GM21367 (cell line): Measurements from ENCODE around the gene ASPG.

Experiments used
- ATAC-seq: cut with Tn5 transposase; IDR thresholded peaks from one replicate; pipeline ENCODE4 v1.9.1; 2021; ENCODE audit not compliant: unreplicated experiment

Gene ASPG

GRCh38 chr14:104158827-104159798 is 73.6 kb downstream of the ASPG start:
- ATAC-seq, result no peak

- ATAC-seq, result no peak
These were observed 74.5 kb downstream of the ASPG start for GRCh38 chr14:104159990-104160389.

DNA sequence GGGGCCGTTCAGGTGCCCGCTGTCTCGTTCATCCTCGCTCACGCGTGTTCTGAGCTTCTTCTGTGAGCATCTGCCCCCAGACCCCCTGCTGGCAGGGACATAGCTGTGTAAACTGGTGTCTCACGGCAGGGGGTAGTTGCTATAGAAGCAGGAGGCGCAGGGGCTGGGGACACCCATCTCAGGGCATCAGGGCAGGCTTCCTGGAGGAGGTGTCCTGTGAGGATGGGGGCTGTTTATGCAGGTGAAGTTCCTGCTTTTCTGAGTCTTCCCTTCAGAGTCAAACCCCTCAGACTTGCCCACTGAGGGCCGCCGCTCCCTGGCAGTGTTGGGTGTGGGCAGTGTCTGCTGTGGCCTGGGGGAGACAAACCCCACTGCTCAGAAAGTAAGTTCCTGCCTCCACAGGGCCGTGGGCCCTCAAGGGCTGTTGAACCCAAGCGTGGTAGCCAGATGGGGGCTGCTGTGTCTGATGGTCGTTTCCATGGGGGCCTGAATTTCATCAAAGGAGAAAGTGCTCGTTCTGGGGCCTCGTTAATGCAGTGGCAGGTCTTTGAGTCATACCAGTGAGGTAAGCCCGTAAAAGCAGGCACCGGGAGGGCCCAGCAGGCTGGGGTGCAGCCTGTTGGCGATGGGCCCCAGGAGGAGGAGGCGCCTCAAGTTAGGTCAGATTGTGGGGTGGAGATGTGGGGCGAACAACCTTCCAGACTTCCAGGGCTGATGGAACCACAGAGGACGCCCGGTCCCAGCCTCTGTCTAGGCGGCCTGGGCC is 76.3 kb downstream of the ASPG start:
- no peak for ATAC-seq

GRCh38 chr14:104162495-104162894 is 77.0 kb downstream of the ASPG start:
- no peak for ATAC-seq

DNA sequence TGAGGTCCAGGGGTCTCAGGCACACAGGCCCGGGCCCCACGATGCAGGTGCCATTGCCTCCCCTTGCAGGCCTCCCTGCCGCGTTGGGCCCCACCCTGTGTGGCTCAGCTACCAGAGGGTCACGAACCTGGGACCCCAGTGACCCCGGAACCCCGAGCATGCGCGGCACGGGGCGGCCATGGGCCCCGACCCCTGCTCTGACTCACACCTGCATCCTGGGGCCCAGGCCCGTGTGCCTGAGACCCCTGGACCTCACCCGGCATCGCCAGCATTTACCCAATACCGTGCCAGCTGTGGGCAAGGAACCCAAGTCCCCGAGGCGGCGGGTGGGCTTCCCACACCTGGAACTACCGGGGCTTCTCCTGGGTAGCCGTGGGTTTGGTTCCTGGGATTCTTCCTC is 78.0 kb downstream of the ASPG start:
- ATAC-seq, result no peak

DNA sequence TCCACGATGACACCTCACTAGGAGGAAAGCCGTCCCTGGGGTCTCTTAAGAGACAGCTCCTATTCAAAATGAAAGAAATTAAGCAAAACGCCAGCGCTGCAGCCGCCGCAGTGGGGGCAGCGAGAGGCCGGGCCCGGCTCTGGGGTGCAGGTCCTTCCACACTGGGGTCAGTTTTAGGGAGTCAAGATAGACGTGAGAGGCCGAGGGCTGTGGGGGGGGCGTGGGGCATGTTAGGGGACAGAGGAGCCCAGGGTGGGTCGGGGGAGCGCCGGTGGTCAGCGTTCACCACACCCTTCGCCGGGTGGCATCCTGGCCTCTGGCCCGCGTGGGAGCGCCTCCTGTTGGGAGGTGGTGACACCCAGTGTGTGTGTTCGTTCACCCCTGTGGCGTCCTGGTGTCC is 78.5 kb downstream of the ASPG start:
- no peak for ATAC-seq

GRCh38 chr14:104164512-104164911 is 79.0 kb downstream of the ASPG start:
- ATAC-seq, result no peak
